GM23338 (cell line): ENCODE measurements around the gene OPTN.

Experiments used
- CTCF ChIP-seq, 2 experiments: fragments of 200-600 bp in 1 of 2; sonication (generic) in 1 of 2; conservative IDR thresholded peaks; 2 replicates each; pipeline versions ENCODE4 v1.5.1 to v1.6.1; 2016 to 2017; ENCODE audit warnings: antibody characterized with exemption in 2 of 2, low read depth in 2 of 2, mild to moderate bottlenecking in 2 of 2, moderate library complexity in 1 of 2
- EZH2 ChIP-seq: fragments of 200-600 bp; sonication (generic); IDR thresholded peaks from one replicate; pipeline ENCODE4 v1.8.0; 2017; ENCODE audit warnings: antibody characterized with exemption, mild to moderate bottlenecking, low read depth; ENCODE audit not compliant: unreplicated experiment

DNA sequence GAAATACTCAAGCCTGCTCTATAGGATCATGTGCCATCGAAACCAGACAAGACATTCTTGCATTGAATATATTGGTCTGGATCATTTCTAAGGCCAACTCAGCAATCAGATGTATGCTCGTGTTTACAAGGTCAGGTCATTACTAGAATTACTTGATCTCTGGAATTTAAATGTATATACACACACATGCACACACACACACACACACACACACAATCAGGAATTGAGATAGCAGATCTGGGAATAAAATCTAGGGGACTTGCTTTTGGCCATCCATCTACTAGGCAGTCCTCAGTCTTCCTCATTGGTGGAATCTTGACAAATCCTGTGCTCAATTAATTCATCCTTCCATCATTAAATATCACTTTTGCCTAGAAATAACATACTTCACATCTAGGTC is 3.6 kb downstream of the OPTN start:
- no peak for TF ChIP-seq CTCF (conservative IDR thresholded peaks at IDR 0.05; ENCODE audit: low read depth in 2 of 2)
- TF ChIP-seq EZH2, result no peak
